NCI-H1092 (cell line): ENCODE measurements around the gene SPRR3.

ENCODE experiments used
- DNase-seq: peaks from one replicate; lab custom pipeline; 2025; lab: John Stamatoyannopoulos, UW

SPRR3 gene

GRCh38 chr1:153001382-153001781 is at the start of gene SPRR3:
Gene SPRR3 (plus strand): TSS chr1:153001749. CDS start chr1:153003021, 1,272 bp downstream.
- DNase-seq = no peak

- DNase-seq = no peak
Measured at GRCh38 chr1:152953761-152954160, 47.8 kb upstream of the SPRR3 start.

- no peak for DNase-seq
Measured at GRCh38 chr1:152954436-152954835, 47.1 kb upstream of the SPRR3 start.

GRCh38 chr1:152957561-152957960 is 44.0 kb upstream of the SPRR3 start:
- DNase-seq = no peak

GRCh38 chr1:152959273-152959672 is 42.3 kb upstream of the SPRR3 start:
- no peak for DNase-seq

- DNase-seq = no peak
Measured at GRCh38 chr1:152959801-152960451, 41.6 kb upstream of the SPRR3 start.

GRCh38 chr1:152960452-152961044 is 41.0 kb upstream of the SPRR3 start:
- DNase-seq = no peak

GRCh38 chr1:152961226-152961891 is 40.2 kb upstream of the SPRR3 start:
- DNase-seq = no peak

GRCh38 chr1:152962876-152963415 is 38.6 kb upstream of the SPRR3 start:
- DNase-seq = no peak

- no peak for DNase-seq
Measured at GRCh38 chr1:152964536-152964935, 37.0 kb upstream of the SPRR3 start.

- no peak for DNase-seq
Measured at GRCh38 chr1:152965853-152966252, 35.7 kb upstream of the SPRR3 start.

GRCh38 chr1:152967201-152967600 is 34.3 kb upstream of the SPRR3 start:
- DNase-seq = no peak

GRCh38 chr1:152968248-152968647 is 33.3 kb upstream of the SPRR3 start:
- no peak for DNase-seq

- no peak for DNase-seq
Measured at GRCh38 chr1:152969036-152969435, 32.5 kb upstream of the SPRR3 start.

- DNase-seq = no peak
Measured at GRCh38 chr1:152970495-152970894, 31.1 kb upstream of the SPRR3 start, which contains the start of gene SPRR4. Gene SPRR4 (plus strand): TSS chr1:152970648. CDS start chr1:152971891, 1,243 bp downstream.

GRCh38 chr1:152972196-152972886 is 29.2 kb upstream of the SPRR3 start:
- no peak for DNase-seq

- DNase-seq = no peak
Measured at GRCh38 chr1:152976688-152977087, 24.9 kb upstream of the SPRR3 start.

GRCh38 chr1:152977614-152978013 is 23.9 kb upstream of the SPRR3 start:
- DNase-seq = no peak

GRCh38 chr1:152980676-152981075 is 20.9 kb upstream of the SPRR3 start:
- DNase-seq = no peak

- no peak for DNase-seq
Measured at GRCh38 chr1:152981146-152981871, 20.2 kb upstream of the SPRR3 start.

GRCh38 chr1:152982076-152982475 is 19.5 kb upstream of the SPRR3 start:
- no peak for DNase-seq

GRCh38 chr1:152983234-152983633 is 18.3 kb upstream of the SPRR3 start:
- DNase-seq = no peak
